Spleen (tissue), 11 donors: ENCODE measurements around the gene SSBP3. TPM values are rescaled to one million over a fixed set of nuclear protein-coding genes. Genes with fewer than 3 reads are reported as not detected.
A peak's percentile ranks its signal among the peaks of the same experiment; 100 is the strongest.

Source experiments
- DNase-seq: peaks from one replicate; pipeline ENCODE4 v3.0.0-alpha.2; 2020
- H3K27ac ChIP-seq, 8 donors: fragments of 200-600 bp; sonication (generic) in 7 of 8; 1 replicate in 4 of 8; 2 replicates in 4 of 8; pipeline versions ENCODE4 v1.5.0 to v1.8.0; 2016 to 2021; ENCODE audit warnings: inconsistent platforms in 4 of 8, mild to moderate bottlenecking in 4 of 8, moderate library complexity in 1 of 8
- H3K27me3 ChIP-seq, 7 donors: fragments of 200-600 bp; sonication (generic) in 6 of 7; replicated peaks in 1 of 7; 1 replicate in 4 of 7; 2 replicates in 3 of 7; pipeline versions ENCODE4 v1.5.0 to v1.8.0; 2016 to 2021; ENCODE audit warnings: inconsistent platforms in 3 of 7, mild to moderate bottlenecking in 1 of 7
- H3K36me3 ChIP-seq, 6 donors: fragments of 200-600 bp; sonication (generic) in 5 of 6; 1 replicate in 4 of 6; 2 replicates in 2 of 6; pipeline versions ENCODE4 v1.5.0 to v1.8.0; 2016 to 2021; ENCODE audit warnings: inconsistent platforms in 2 of 6
- H3K4me1 ChIP-seq, 6 donors: fragments of 200-600 bp; sonication (generic) in 5 of 6; 1 replicate in 3 of 6; 2 replicates in 3 of 6; pipeline versions ENCODE4 v1.5.0 to v1.8.0; 2016 to 2021; ENCODE audit warnings: inconsistent platforms in 3 of 6
- H3K4me3 ChIP-seq, 8 donors: fragments of 200-600 bp; sonication (generic) in 7 of 8; 1 replicate in 4 of 8; 2 replicates in 4 of 8; pipeline versions ENCODE4 v1.5.0 to v1.8.0; 2016 to 2021; ENCODE audit warnings: inconsistent platforms in 4 of 8, mild to moderate bottlenecking in 4 of 8, moderate library complexity in 2 of 8
- H3K9me3 ChIP-seq, 8 donors: fragments of 200-600 bp; sonication (generic) in 7 of 8; 1 replicate in 4 of 8; 2 replicates in 4 of 8; pipeline versions ENCODE4 v1.5.0 to v1.8.0; 2016 to 2021; ENCODE audit warnings: inconsistent platforms in 4 of 8
- POLR2A ChIP-seq, 3 donors: fragments of 450-650 bp; IDR thresholded peaks; one replicate each; pipeline ENCODE4 v1.5.1; 2017; ENCODE audit warnings: antibody characterized with exemption in 3 of 3, mild to moderate bottlenecking in 1 of 3
- POLR2AphosphoS5 ChIP-seq, 3 donors: sonication (generic); formaldehyde crosslinking; IDR thresholded peaks; one replicate each; pipeline ENCODE4 v1.5.1; 2017; ENCODE audit warnings: antibody characterized with exemption in 3 of 3
- WGBS, 5 donors: extraction: QIAGEN DNeasy Blood & Tissue Kit in 3 of 5; methylation state at CpG; one replicate each; pipeline versions ENCODE4 v1.1.5 to v1.1.7; 2013 to 2018; 5-methylcytosine and 5-hydroxymethylcytosine counted together
- intact Hi-C: fragments of 100-400 bp; cut with DNase I; formaldehyde crosslinking; loops from one replicate; pipeline ENCODE4 v1.15.0; 2023; ENCODE audit warnings: low total_unique reads
- polyA plus RNA-seq, 3 donors: library from polyadenylated mRNA; stranded (reverse); fragments of 200-250 nt; gene quantifications; one replicate each; pipeline ENCODE4 v1.2.1, GENCODE V29; 2013
- total RNA-seq, 7 donors: library from RNA; depleted of rRNA in 3 of 7; stranded (reverse); fragments of >200 nt in 3 of 7; fragmentation: NEBNext Ultra II Directional in 4 of 7; extraction: Animal tissue kit (Norgen Biotek cat#: 25700) in 4 of 7; gene quantifications; one replicate each; pipeline versions ENCODE4 v1.1.0 to v1.2.1, GENCODE V29; 2016 to 2021
- TF ChIP-seq, protein P1 (sequence below), 11 experiments: fragments of 200-600 bp in 7 of 11; fragments of 450-650 bp in 4 of 11; sonication (generic) in 4 of 11; IDR thresholded peaks in 8 of 11; conservative IDR thresholded peaks in 3 of 11; 1 replicate in 7 of 11; 2 replicates in 4 of 11; pipeline versions ENCODE4 v1.4.0 to v1.8.0; 2016 to 2021; ENCODE audit warnings: antibody characterized with exemption in 11 of 11, inconsistent platforms in 4 of 11, mild to moderate bottlenecking in 1 of 11
- donor health status: healthy with polysubstance abuse.
- donor health status: DM: no; HTN: no; CAD: no; lungs with moderate emphysema.
- donor health status: DM: no; HTN: no; CAD: no.
- donor health status: Bipolar disorder and iron deficiency.
- donor health status: healthy.
- donor health status: DM: no; HTN: no; CAD: no.
- donor health status: DM: yes; HTN: yes; CAD: no.

Gene SSBP3
- total and polyA plus RNA-seq, 10 donors, result 14.4 to 73.5 (median 26.3) TPM

DNA sequence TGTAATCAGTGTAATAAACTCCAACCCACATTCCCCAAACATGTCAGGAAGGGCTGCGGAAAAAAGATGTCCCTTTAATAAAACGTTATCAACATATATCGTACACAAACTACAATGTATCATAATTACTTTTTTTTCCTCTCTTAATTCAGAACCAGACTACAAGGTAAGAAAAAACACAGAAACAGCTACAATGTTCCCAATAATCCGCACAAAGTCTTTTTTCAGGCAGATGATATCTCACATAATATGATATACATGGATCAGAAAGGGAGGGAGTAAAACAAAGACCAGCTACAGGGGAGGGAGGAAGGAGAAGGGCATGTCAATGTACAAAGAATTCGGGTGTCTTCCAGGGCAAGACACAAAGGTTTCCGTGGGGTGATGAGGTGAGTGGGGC is 180.8 kb downstream of the SSBP3 start:
- WGBS, 5 donors, result 88 to 95% (median 91%) methylated on average over 6 of the region's 6 CpGs

DNA sequence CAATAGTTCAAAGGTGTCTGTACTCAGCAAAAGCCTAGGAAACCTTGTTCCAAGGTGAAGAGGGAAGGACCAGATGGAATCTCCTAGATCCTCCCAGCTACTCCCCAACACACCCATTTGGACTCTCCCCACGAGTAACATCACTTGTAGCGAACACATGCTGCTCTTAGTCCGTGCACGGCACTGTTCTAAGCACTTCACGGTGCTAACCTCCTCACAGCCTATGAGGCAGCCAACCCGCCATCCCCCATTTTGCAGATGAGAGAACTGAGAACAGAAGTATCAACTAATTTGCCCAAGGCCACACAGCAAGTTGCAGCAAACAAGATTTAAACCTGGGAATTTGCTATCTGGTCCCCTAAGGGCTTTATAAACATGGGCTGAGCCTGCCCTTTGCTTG is 182.0 kb downstream of the SSBP3 start:
- Histone ChIP-seq H3K4me3 (no peak overlapping the region), H3K9me3 (no peaks in the 10 kb centered on the region), H3K27ac (no peak overlapping the region), H3K36me3 (peaks cover 0 to 88% (median 11%) of the 10 kb centered on the region in 6 donors), H3K27me3 (no peaks in the 10 kb centered on the region), H3K4me1 (peaks cover 7 to 32% (median 23%) of the 10 kb centered on the region in 6 donors)
- DNase-seq, result peak; percentile 45
- TF ChIP-seq POLR2A (IDR thresholded peaks at IDR 0.05) (no peak), POLR2AphosphoS5 (IDR thresholded peaks at IDR 0.05) (no peak)
- TF ChIP-seq, protein P1, sequence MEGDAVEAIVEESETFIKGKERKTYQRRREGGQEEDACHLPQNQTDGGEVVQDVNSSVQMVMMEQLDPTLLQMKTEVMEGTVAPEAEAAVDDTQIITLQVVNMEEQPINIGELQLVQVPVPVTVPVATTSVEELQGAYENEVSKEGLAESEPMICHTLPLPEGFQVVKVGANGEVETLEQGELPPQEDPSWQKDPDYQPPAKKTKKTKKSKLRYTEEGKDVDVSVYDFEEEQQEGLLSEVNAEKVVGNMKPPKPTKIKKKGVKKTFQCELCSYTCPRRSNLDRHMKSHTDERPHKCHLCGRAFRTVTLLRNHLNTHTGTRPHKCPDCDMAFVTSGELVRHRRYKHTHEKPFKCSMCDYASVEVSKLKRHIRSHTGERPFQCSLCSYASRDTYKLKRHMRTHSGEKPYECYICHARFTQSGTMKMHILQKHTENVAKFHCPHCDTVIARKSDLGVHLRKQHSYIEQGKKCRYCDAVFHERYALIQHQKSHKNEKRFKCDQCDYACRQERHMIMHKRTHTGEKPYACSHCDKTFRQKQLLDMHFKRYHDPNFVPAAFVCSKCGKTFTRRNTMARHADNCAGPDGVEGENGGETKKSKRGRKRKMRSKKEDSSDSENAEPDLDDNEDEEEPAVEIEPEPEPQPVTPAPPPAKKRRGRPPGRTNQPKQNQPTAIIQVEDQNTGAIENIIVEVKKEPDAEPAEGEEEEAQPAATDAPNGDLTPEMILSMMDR (IDR thresholded peaks at IDR 0.05 in 8 of 11, conservative IDR thresholded peaks at IDR 0.05 in 3 of 11), result no peak
- intact Hi-C loops, result no loop called here
- WGBS, 5 donors, result 82 to 100% (median 95%) methylated on average over 6 of the region's 6 CpGs

More for the DNA sequence above, 180.8 kb downstream of the SSBP3 start:
- no peak for DNase-seq
- no peaks in the 10 kb centered on the region for H3K27me3 ChIP-seq
- TF ChIP-seq, protein P1 (IDR thresholded peaks at IDR 0.05 in 8 of 11, conservative IDR thresholded peaks at IDR 0.05 in 3 of 11), result no peak
- TF ChIP-seq POLR2AphosphoS5 (IDR thresholded peaks at IDR 0.05) (no peak), POLR2A (IDR thresholded peaks at IDR 0.05) (no peak)
- no peaks in the 10 kb centered on the region for H3K9me3 ChIP-seq
- intact Hi-C loops, result no loop called here
- H3K36me3 ChIP-seq, result peaks cover 0 to 79% (median 7%) of the 10 kb centered on the region in 6 donors
- H3K4me3 ChIP-seq, result no peak overlapping the region
- H3K27ac ChIP-seq, result no peak overlapping the region
- peaks cover 6 to 29% (median 17%) of the 10 kb centered on the region in 6 donors for H3K4me1 ChIP-seq

DNA sequence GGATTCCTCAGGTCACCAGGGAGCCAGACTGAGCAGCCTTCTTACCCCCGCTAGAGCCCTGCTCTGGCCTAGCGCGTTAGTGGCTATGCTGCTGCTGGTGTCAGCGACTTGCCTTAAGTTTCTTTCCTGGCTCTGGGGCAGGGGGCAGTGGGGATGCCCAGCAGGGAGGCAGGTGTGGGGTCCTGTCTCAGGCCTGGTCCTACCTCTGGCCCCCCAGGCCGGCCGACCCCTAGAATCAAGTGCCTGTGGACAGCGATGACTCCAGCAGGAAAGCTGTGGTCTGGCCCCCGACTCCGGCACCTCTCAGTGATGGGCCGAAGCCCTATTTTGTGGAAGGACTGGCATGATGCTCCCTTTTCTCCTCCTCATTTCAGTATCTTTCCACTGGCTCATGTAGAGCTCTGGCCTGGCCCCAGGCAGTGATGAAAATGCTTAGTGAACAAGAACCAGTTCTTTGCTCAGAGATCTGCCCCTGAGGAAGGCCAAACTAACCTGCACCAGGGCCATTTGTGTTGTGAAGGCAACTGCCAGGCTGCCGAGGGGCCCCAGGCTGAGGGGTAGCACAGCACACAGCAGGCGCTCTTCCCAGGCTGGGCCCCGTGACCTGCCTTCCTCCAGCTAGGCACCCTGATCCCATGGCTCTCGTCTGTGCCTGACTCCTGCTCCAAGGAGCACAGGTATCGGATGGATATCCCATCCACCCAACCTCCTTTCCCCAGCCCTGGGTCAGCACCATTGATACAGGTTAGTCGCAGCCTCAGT is 182.6 kb downstream of the SSBP3 start:
- no peaks in the 10 kb centered on the region for H3K9me3 ChIP-seq
- no peaks in the 10 kb centered on the region for H3K27me3 ChIP-seq
- H3K27ac ChIP-seq, result no peak overlapping the region
- WGBS, 5 donors, result 90 to 95% (median 94%) methylated on average over 11 to 16 of the region's 16 CpGs
- intact Hi-C loops, result no loop called here
- H3K4me1 ChIP-seq, result peaks cover 12 to 33% (median 28%) of the 10 kb centered on the region in 6 donors
- TF ChIP-seq POLR2A (IDR thresholded peaks at IDR 0.05) (no peak), POLR2AphosphoS5 (IDR thresholded peaks at IDR 0.05) (no peak)
- TF ChIP-seq, protein P1 (IDR thresholded peaks at IDR 0.05 in 8 of 11, conservative IDR thresholded peaks at IDR 0.05 in 3 of 11), result no peak
- peak; percentile 61 for DNase-seq
- peaks cover 0 to 89% (median 17%) of the 10 kb centered on the region in 6 donors for H3K36me3 ChIP-seq
- H3K4me3 ChIP-seq, result no peak overlapping the region

DNA sequence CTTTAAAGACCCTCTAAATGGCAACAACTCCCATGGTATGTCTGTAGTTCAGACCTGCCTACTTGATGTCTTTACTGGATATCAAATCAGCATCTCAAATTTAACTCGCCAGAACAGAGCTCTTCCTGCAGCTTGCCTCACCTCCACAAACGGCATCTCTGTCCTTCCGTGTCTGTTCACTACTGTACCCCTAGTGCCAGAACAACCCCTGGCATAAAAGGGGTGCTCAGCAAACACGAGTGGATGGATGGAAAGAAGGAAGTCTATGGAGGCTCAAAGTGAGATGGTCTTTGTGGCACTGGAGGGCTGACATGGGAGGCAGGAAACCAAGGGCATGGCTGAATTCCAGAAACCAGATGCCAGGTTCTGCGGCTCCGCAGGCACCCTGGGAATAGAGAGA is 183.5 kb downstream of the SSBP3 start:
- intact Hi-C loops, result no loop called here
- no peak for TF ChIP-seq POLR2A (IDR thresholded peaks at IDR 0.05)
- TF ChIP-seq, protein P1 (IDR thresholded peaks at IDR 0.05 in 8 of 11, conservative IDR thresholded peaks at IDR 0.05 in 3 of 11), result no peak
- no peak for TF ChIP-seq POLR2AphosphoS5 (IDR thresholded peaks at IDR 0.05)
- Histone ChIP-seq H3K27ac (no peak overlapping the region), H3K4me1 (peaks cover 13 to 40% (median 32%) of the 10 kb centered on the region in 6 donors), H3K36me3 (peaks cover 0 to 89% (median 26%) of the 10 kb centered on the region in 6 donors), H3K9me3 (no peaks in the 10 kb centered on the region), H3K27me3 (no peaks in the 10 kb centered on the region), H3K4me3 (no peak overlapping the region)
- 60 to 85% (median 67%) methylated on average over 6 of the region's 6 CpGs for WGBS, 5 donors
- DNase-seq, result no peak
